B cell (primary cell): ENCODE data around the gene MAD1L1. TPM values are rescaled to one million over a fixed set of nuclear protein-coding genes. Genes with fewer than 3 reads are reported as not detected.

ENCODE experiments used
- ATAC-seq: fragments of 200-7000 bp; cut with Tn5 transposase; one replicate; pipeline ENCODE4 v1.10.0; 2021; ENCODE audit warnings: low read depth, mild to moderate bottlenecking, moderate number of reproducible peaks, moderate library complexity
- CTCF ChIA-PET: fragments of 350-600 bp; sonication (Branson Sonifier 250); formaldehyde crosslinking; loops from one replicate; lab custom pipeline; 2021; ENCODE audit warnings: antibody characterized with exemption, inconsistent platforms; lab: Charles Lee
- POLR2A ChIA-PET: fragments of 350-600 bp; sonication (Branson Sonifier 250); formaldehyde crosslinking; loops from one replicate; lab custom pipeline; 2021; ENCODE audit warnings: antibody characterized with exemption; lab: Charles Lee
- DNase-seq: peaks from one replicate; pipeline ENCODE4 v3.0.0; 2013
- H2AFZ ChIP-seq: 2 replicates; pipeline ENCODE4 v1.6.1; 2012; ENCODE audit warnings: mild to moderate bottlenecking, low read depth, low read length; ENCODE audit not compliant: insufficient read depth, poor library complexity, severe bottlenecking
- H3K27ac ChIP-seq, 2 donors: 1 replicate in 1 of 2; 2 replicates in 1 of 2; pipeline ENCODE4 v1.5.1; 2012 to 2013; ENCODE audit warnings: low read length in 2 of 2, mild to moderate bottlenecking in 2 of 2, moderate library complexity in 1 of 2
- H3K27me3 ChIP-seq, 4 experiments: fragments of 200-600 bp in 1 of 4; sonication (generic) in 1 of 4; replicated peaks in 1 of 4; 1 replicate in 2 of 4; 2 replicates in 2 of 4; pipeline versions ENCODE4 v1.6.1 to v1.7.0; 2013 to 2016; ENCODE audit warnings: low read length in 3 of 4, mild to moderate bottlenecking in 2 of 4, mixed read lengths in 1 of 4, moderate library complexity in 1 of 4; ENCODE audit not compliant: insufficient read depth in 4 of 4, control insufficient read depth in 3 of 4; ENCODE audit errors: control extremely low read depth in 1 of 4
- H3K36me3 ChIP-seq, 2 experiments: replicated peaks in 1 of 2; 1 replicate in 1 of 2; 2 replicates in 1 of 2; pipeline versions ENCODE4 v1.6.1 to v1.7.1; 2013; ENCODE audit warnings: low read length in 1 of 2; ENCODE audit not compliant: insufficient read depth in 2 of 2, control insufficient read depth in 1 of 2; ENCODE audit errors: control extremely low read depth in 1 of 2, extremely low read depth in 1 of 2
- H3K4me1 ChIP-seq, 2 donors: fragments of 200-600 bp in 1 of 2; sonication (generic) in 1 of 2; 1 replicate in 1 of 2; 2 replicates in 1 of 2; pipeline versions ENCODE4 v1.5.1 to v1.6.1; 2013 to 2017; ENCODE audit warnings: low read length in 2 of 2; ENCODE audit not compliant: control insufficient read depth in 2 of 2, insufficient read depth in 2 of 2
- H3K4me2 ChIP-seq: replicated peaks from 2 replicates; pipeline ENCODE3; 2012; ENCODE audit warnings: mild to moderate bottlenecking, low read depth, low read length; ENCODE audit not compliant: poor library complexity, severe bottlenecking
- H3K4me3 ChIP-seq, 5 experiments: fragments of 200-600 bp in 1 of 5; sonication (generic) in 1 of 5; 1 replicate in 3 of 5; 2 replicates in 2 of 5; pipeline versions ENCODE4 v1.5.1 to v1.7.0; 2011 to 2016; ENCODE audit warnings: low read length in 4 of 5, mild to moderate bottlenecking in 4 of 5, low read depth in 2 of 5, control low read depth in 1 of 5, moderate library complexity in 1 of 5; ENCODE audit not compliant: insufficient read depth in 1 of 5; ENCODE audit errors: control extremely low read depth in 1 of 5, extremely low read depth in 1 of 5
- H3K79me2 ChIP-seq: fragments of 200-600 bp; sonication (generic); one replicate; pipeline ENCODE4 v1.6.0; 2016; ENCODE audit warnings: low read length; ENCODE audit not compliant: control insufficient read depth, insufficient read depth
- H3K9ac ChIP-seq: fragments of 200-600 bp; sonication (generic); 2 replicates; pipeline ENCODE4 v1.6.1; 2017; ENCODE audit warnings: mild to moderate bottlenecking, low read length, moderate library complexity
- H3K9me3 ChIP-seq, 3 donors: one replicate each; pipeline versions ENCODE4 v1.6.1 to v1.7.1; 2013; ENCODE audit warnings: low read length in 2 of 3; ENCODE audit not compliant: control insufficient read depth in 2 of 3, insufficient read depth in 1 of 3; ENCODE audit errors: control extremely low read depth in 1 of 3
- H4K20me1 ChIP-seq: 2 replicates; pipeline ENCODE4 v1.6.0; 2012; ENCODE audit warnings: mild to moderate bottlenecking, low read length; ENCODE audit not compliant: insufficient read depth, control insufficient read depth, poor library complexity, severe bottlenecking
- H3K27ac Mint-ChIP-seq: one replicate; pipeline ENCODE4 v1.8.0; 2021; ENCODE audit warnings: mixed read lengths
- H3K27me3 Mint-ChIP-seq: one replicate; pipeline ENCODE4 v1.8.0; 2021; ENCODE audit warnings: mixed read lengths
- H3K4me1 Mint-ChIP-seq: one replicate; pipeline ENCODE4 v1.8.0; 2021; ENCODE audit warnings: mixed read lengths
- H3K4me3 Mint-ChIP-seq: one replicate; pipeline ENCODE4 v1.8.0; 2021; ENCODE audit warnings: mixed read lengths
- H3K9me3 Mint-ChIP-seq: one replicate; pipeline ENCODE4 v1.8.0; 2022; ENCODE audit warnings: mixed read lengths; ENCODE audit not compliant: insufficient read depth
- EZH2 ChIP-seq: IDR thresholded peaks from 2 replicates; pipeline ENCODE4 v1.6.1; 2012; ENCODE audit warnings: borderline replicate concordance, low read depth, mild to moderate bottlenecking, moderate library complexity, low read length; ENCODE audit not compliant: insufficient read depth, poor library complexity, severe bottlenecking
- WGBS: methylation state at CpG from one replicate; pipeline ENCODE4 v1.1.5; 2013; ENCODE audit warnings: missing lambda C conversion rate; ENCODE audit not compliant: insufficient coverage; 5-methylcytosine and 5-hydroxymethylcytosine counted together
- intact Hi-C: fragments of 100-400 bp; cut with micrococcal nuclease; formaldehyde crosslinking; loops from one replicate; pipeline ENCODE4 v1.10.0; 2022
- polyA plus RNA-seq: library from polyadenylated mRNA; depleted of rRNA; stranded (reverse); fragments of >200 nt; gene quantifications from 2 replicates; pipeline ENCODE4 v1.2.3, GENCODE V29; 2012
- total RNA-seq, 2 donors: library from RNA; stranded (reverse); fragments of 120-200 nt in 1 of 2; gene quantifications; 1 replicate in 1 of 2; 2 replicates in 1 of 2; pipeline versions ENCODE4 v1.2.3 to v1.2.4, GENCODE V29; 2013 to 2022
- TF ChIP-seq, protein P1 (sequence below): fragments of 200-600 bp; IDR thresholded peaks from one replicate; pipeline ENCODE4 v1.8.0; 2022; ENCODE audit warnings: antibody characterized with exemption, mild to moderate bottlenecking

Gene MAD1L1
- total and polyA plus RNA-seq, 2 donors (not counting 1 experiment from before 2014, with no cell fraction given): 86.7 to 110 TPM

DNA sequence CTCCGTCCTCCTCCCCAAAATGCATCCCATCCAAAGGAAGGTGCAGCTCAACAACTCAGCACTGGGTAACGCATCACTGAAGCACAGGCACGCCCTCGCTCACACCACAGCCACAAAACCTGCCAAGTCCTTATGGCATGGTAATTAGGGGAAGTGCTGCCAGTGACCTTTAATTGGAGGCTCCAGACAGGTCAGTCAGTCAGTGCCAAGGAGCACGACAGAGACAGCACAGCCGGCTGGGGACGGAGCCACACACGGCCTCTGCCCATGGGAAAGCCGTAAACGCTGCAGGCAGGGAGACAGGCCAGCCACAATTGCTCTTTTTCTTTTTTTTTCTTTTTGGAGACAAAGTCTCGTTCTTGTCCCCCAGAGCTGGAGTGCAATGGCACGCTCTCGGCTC, 146.5 kb downstream of the MAD1L1 start:
- Histone ChIP-seq H3K27me3 (no peaks in the 10 kb centered on the region), H3K9me3 (no peaks in the 10 kb centered on the region), H3K4me1 (peaks cover 4 to 13% of the 10 kb centered on the region in 2 donors), H3K9ac (no peak overlapping the region), H3K4me2 (no peak overlapping the region), H3K27ac (no peak overlapping the region), H3K4me3 (no peak overlapping the region), H3K79me2 (peaks cover 37% of the 10 kb centered on the region), H4K20me1 (no peaks in the 10 kb centered on the region), H2AFZ (no peak overlapping the region), H3K36me3 (peaks cover 0 to 6% of the 10 kb centered on the region in 2 experiments)
- ChIA-PET CTCF (interaction anchor here (0.7 to 3.1 kb wide), 2 partner anchors 14 to 15 kb away, joined by 3 to 8 read pairs; no protein-coding TSS in a partner anchor), POLR2A (no interaction called here)
- Mint-ChIP-seq H3K9me3 (no peaks in the 10 kb centered on the region), H3K27ac (no peak overlapping the region), H3K4me3 (no peak overlapping the region), H3K4me1 (peaks cover 11% of the 10 kb centered on the region), H3K27me3 (no peaks in the 10 kb centered on the region)
- DNase-seq (no peak), ATAC-seq (no peak)
- intact Hi-C loops: no loop called here
- TF ChIP-seq, protein P1, sequence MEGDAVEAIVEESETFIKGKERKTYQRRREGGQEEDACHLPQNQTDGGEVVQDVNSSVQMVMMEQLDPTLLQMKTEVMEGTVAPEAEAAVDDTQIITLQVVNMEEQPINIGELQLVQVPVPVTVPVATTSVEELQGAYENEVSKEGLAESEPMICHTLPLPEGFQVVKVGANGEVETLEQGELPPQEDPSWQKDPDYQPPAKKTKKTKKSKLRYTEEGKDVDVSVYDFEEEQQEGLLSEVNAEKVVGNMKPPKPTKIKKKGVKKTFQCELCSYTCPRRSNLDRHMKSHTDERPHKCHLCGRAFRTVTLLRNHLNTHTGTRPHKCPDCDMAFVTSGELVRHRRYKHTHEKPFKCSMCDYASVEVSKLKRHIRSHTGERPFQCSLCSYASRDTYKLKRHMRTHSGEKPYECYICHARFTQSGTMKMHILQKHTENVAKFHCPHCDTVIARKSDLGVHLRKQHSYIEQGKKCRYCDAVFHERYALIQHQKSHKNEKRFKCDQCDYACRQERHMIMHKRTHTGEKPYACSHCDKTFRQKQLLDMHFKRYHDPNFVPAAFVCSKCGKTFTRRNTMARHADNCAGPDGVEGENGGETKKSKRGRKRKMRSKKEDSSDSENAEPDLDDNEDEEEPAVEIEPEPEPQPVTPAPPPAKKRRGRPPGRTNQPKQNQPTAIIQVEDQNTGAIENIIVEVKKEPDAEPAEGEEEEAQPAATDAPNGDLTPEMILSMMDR: no peak
- no peak for TF ChIP-seq EZH2
- WGBS: 91% methylated on average over 12 of the region's 13 CpGs

DNA sequence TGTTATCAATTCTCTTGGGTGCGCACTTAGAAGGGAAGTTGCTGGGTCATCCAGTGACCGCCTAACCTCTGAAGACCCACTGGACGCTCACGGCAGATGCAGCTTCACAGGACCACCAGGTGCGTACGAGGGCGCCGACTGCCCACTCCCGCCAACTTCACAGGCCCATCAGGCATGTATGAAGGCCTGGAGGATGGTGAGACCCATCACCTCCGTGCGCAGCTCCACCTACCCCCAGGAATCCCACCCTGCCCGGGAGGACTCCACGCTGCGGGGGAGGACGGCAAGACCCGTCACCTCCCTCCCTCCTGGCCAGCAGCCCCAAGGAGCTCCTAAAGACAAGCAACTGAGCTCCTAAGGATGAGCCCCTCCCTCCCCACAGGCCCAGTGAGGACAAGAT, 146.9 kb downstream of the MAD1L1 start:
- Histone ChIP-seq H3K9me3 (no peaks in the 10 kb centered on the region), H3K4me2 (no peak overlapping the region), H3K79me2 (peaks cover 33% of the 10 kb centered on the region), H3K27me3 (no peaks in the 10 kb centered on the region), H4K20me1 (no peaks in the 10 kb centered on the region), H3K4me1 (peaks cover 4 to 13% of the 10 kb centered on the region in 2 donors), H2AFZ (no peak overlapping the region), H3K27ac (no peak overlapping the region), H3K4me3 (no peak overlapping the region), H3K9ac (no peak overlapping the region), H3K36me3 (peaks cover 0 to 6% of the 10 kb centered on the region in 2 experiments)
- Mint-ChIP-seq H3K9me3 (no peaks in the 10 kb centered on the region), H3K27me3 (no peaks in the 10 kb centered on the region), H3K27ac (no peak overlapping the region), H3K4me3 (no peak overlapping the region), H3K4me1 (peaks cover 11% of the 10 kb centered on the region)
- intact Hi-C loops: no loop called here
- ATAC-seq: no peak
- ChIA-PET POLR2A (no interaction called here), CTCF (interaction anchor here (0.7 to 3.1 kb wide), 2 partner anchors 14 kb away, joined by 3 to 8 read pairs; no protein-coding TSS in a partner anchor)
- WGBS: over 99% methylated on average over 12 of the region's 16 CpGs
- no peak for TF ChIP-seq EZH2
- TF ChIP-seq, protein P1: no peak
- DNase-seq: no peak
